HT1080 (cell line): ENCODE data around the gene TENM4. TPM values are rescaled to one million over a fixed set of nuclear protein-coding genes. Genes with fewer than 3 reads are reported as not detected.

Source experiments
- DNase-seq: peaks from one replicate; pipeline ENCODE4 v3.0.0-alpha.2; 2015; ENCODE audit warnings: low read depth
- total RNA-seq: library from RNA; depleted of rRNA; stranded (reverse); fragments of >200 nt; shearing (Covaris generic); gene quantifications from 2 replicates; pipeline ENCODE4 v1.2.3, GENCODE V29; 2014

TENM4 gene
- total RNA-seq, 1 experiment from 2014 or later = 33.5 TPM

- no peak for DNase-seq
These were observed 572.3 kb downstream of the TENM4 start for GRCh38 chr11:78868563-78868962.

- DNase-seq = no peak
These were observed 580.0 kb downstream of the TENM4 start for GRCh38 chr11:78860720-78861422.

- DNase-seq = no peak
These were observed 583.1 kb downstream of the TENM4 start for GRCh38 chr11:78857688-78858087.

GRCh38 chr11:78856211-78856610 lies 584.6 kb downstream of the TENM4 start:
- no peak for DNase-seq

GRCh38 chr11:78855116-78855515 lies 585.7 kb downstream of the TENM4 start:
- no peak for DNase-seq

- DNase-seq = no peak
These were observed 587.3 kb downstream of the TENM4 start for GRCh38 chr11:78853521-78853920.

GRCh38 chr11:78851878-78852586 lies 588.8 kb downstream of the TENM4 start:
- DNase-seq = no peak

GRCh38 chr11:78850078-78850477 lies 590.8 kb downstream of the TENM4 start:
- no peak for DNase-seq

- DNase-seq = no peak
These were observed 594.6 kb downstream of the TENM4 start for GRCh38 chr11:78846269-78846668.

- no peak for DNase-seq
These were observed 595.3 kb downstream of the TENM4 start for GRCh38 chr11:78845496-78845895.

GRCh38 chr11:78841456-78842060 lies 599.3 kb downstream of the TENM4 start:
- DNase-seq = peak; percentile 52

GRCh38 chr11:78840623-78841022 lies 600.2 kb downstream of the TENM4 start:
- no peak for DNase-seq

- no peak for DNase-seq
These were observed 600.6 kb downstream of the TENM4 start for GRCh38 chr11:78840200-78840599.

- DNase-seq = no peak
These were observed 602.4 kb downstream of the TENM4 start for GRCh38 chr11:78838417-78838816.

GRCh38 chr11:78835646-78836045 lies 605.2 kb downstream of the TENM4 start:
- DNase-seq = no peak

- no peak for DNase-seq
These were observed 605.9 kb downstream of the TENM4 start for GRCh38 chr11:78834886-78835285.

GRCh38 chr11:78833237-78833636 lies 607.6 kb downstream of the TENM4 start:
- no peak for DNase-seq

- no peak for DNase-seq
These were observed 608.4 kb downstream of the TENM4 start for GRCh38 chr11:78832226-78832947.

GRCh38 chr11:78831571-78831970 lies 609.3 kb downstream of the TENM4 start:
- DNase-seq = no peak

GRCh38 chr11:78830277-78830819 lies 610.5 kb downstream of the TENM4 start:
- no peak for DNase-seq

- no peak for DNase-seq
These were observed 611.7 kb downstream of the TENM4 start for GRCh38 chr11:78829146-78829545.

- DNase-seq = no peak
These were observed 612.2 kb downstream of the TENM4 start for GRCh38 chr11:78828676-78829075.
